Dendritic cell treated with granulocyte-macrophage colony-stimulating factor and Interleukin-4, amounts not matched to agents 40 ng/mL and 50 ng/mL, for 4 days (primary cell): ENCODE data around the gene WDTC1.

Experiments used
- H3K27ac Mint-ChIP-seq: one replicate; pipeline ENCODE4 v1.8.0; 2022; ENCODE audit warnings: mild to moderate bottlenecking, mixed read lengths
- H3K27me3 Mint-ChIP-seq: one replicate; pipeline ENCODE4 v1.8.0; 2022; ENCODE audit warnings: mild to moderate bottlenecking, mixed read lengths
- H3K36me3 Mint-ChIP-seq: one replicate; pipeline ENCODE4 v1.8.0; 2022; ENCODE audit warnings: low read depth, mixed read lengths
- H3K4me1 Mint-ChIP-seq: one replicate; pipeline ENCODE4 v1.8.0; 2022; ENCODE audit warnings: low read depth, mixed read lengths
- H3K4me3 Mint-ChIP-seq: one replicate; pipeline ENCODE4 v1.8.0; 2022; ENCODE audit warnings: mild to moderate bottlenecking, moderate library complexity, mixed read lengths
- H3K9me3 Mint-ChIP-seq: one replicate; pipeline ENCODE4 v1.8.0; 2022; ENCODE audit warnings: mixed read lengths
- intact Hi-C: fragments of 100-400 bp; cut with micrococcal nuclease; formaldehyde crosslinking; loops from one replicate; pipeline ENCODE4 v1.15.0; 2022

The WDTC1 gene

DNA sequence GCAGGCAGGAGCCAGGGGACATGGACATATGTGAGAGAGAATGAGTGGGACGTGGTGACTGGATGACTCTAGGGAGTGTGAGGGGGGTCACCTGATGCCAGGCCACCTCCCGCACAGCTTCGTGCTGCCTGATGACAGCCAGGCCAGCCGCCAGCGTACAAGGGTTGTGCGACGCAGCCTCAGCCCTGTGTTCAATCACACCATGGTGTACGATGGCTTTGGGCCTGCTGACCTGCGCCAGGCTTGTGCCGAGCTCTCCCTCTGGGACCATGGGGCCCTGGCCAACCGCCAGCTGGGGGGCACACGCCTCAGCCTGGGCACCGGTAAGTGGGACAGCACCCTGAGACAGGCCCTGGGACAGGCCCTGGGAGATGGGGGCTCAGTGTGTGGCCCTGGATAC, 118.7 kb downstream of the WDTC1 start:
- H3K9me3 Mint-ChIP-seq, result no peaks in the 10 kb centered on the region
- H3K4me1 Mint-ChIP-seq, result peaks cover 15% of the 10 kb centered on the region
- H3K27me3 Mint-ChIP-seq, result peaks cover 10% of the 10 kb centered on the region
- intact Hi-C loops, result no loop called here
- H3K36me3 Mint-ChIP-seq, result peaks cover 69% of the 10 kb centered on the region
- no peak overlapping the region for H3K27ac Mint-ChIP-seq
- H3K4me3 Mint-ChIP-seq, result no peak overlapping the region

DNA sequence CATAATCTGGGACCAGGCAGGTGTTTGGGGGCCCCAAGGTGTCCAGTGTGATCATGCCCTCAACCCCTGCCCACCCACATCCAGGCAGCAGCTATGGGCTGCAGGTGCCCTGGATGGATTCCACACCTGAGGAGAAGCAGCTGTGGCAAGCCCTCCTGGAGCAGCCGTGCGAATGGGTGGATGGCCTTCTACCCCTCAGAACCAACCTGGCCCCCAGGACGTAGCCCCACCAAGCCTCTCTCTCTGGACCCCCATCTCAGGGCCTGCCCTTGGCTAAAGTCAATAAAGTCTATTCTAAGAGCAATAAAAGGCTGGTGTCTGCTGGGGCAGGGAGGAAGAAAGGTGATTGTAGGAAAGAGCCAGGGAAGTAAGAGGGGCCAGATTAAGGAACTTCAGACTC, 119.2 kb downstream of the WDTC1 start:
- no peaks in the 10 kb centered on the region for H3K9me3 Mint-ChIP-seq
- no peak overlapping the region for H3K4me3 Mint-ChIP-seq
- intact Hi-C loops, result no loop called here
- H3K27me3 Mint-ChIP-seq, result peaks cover 13% of the 10 kb centered on the region
- H3K36me3 Mint-ChIP-seq, result peaks cover 73% of the 10 kb centered on the region
- no peak overlapping the region for H3K27ac Mint-ChIP-seq
- peaks cover 16% of the 10 kb centered on the region for H3K4me1 Mint-ChIP-seq

DNA sequence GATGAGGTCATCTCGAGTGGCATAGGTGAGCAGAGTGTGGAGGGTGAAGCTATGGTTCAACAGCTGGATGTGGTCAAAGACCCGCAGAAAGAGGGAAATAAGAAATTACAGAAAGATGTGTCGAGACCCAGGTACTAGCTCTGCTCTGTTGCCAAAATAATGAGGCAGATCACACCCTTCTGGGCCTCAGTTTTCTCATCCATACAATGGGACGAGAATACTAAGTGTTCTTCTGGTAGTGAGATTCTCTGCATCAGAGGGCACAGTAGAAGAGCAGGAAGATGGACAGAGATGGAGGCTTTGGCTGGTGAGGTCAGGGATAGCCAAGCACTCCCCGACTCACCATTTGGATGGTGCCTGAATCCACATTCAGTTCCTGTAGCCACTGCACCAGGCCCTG, 121.3 kb downstream of the WDTC1 start:
- peaks cover 30% of the 10 kb centered on the region for H3K27me3 Mint-ChIP-seq
- H3K27ac Mint-ChIP-seq, result no peak overlapping the region
- intact Hi-C loops, result loop anchor here (2.0 kb wide), 1 partner anchor 55 kb away; no protein-coding TSS in a partner anchor
- H3K4me3 Mint-ChIP-seq, result no peak overlapping the region
- H3K9me3 Mint-ChIP-seq, result no peaks in the 10 kb centered on the region
- H3K36me3 Mint-ChIP-seq, result peaks cover 85% of the 10 kb centered on the region
- H3K4me1 Mint-ChIP-seq, result peaks cover 29% of the 10 kb centered on the region

- H3K27me3 Mint-ChIP-seq, result peaks cover 35% of the 10 kb centered on the region
- H3K4me3 Mint-ChIP-seq, result no peak overlapping the region
- peaks cover 35% of the 10 kb centered on the region for H3K4me1 Mint-ChIP-seq
- intact Hi-C loops, result loop anchor here (2.0 kb wide), 1 partner anchor 55 kb away; no protein-coding TSS in a partner anchor
- H3K27ac Mint-ChIP-seq, result no peak overlapping the region
- peaks cover 85% of the 10 kb centered on the region for H3K36me3 Mint-ChIP-seq
- no peaks in the 10 kb centered on the region for H3K9me3 Mint-ChIP-seq
Observed at GRCh38 chr1:27356277-27356618, 121.8 kb downstream of the WDTC1 start.

DNA sequence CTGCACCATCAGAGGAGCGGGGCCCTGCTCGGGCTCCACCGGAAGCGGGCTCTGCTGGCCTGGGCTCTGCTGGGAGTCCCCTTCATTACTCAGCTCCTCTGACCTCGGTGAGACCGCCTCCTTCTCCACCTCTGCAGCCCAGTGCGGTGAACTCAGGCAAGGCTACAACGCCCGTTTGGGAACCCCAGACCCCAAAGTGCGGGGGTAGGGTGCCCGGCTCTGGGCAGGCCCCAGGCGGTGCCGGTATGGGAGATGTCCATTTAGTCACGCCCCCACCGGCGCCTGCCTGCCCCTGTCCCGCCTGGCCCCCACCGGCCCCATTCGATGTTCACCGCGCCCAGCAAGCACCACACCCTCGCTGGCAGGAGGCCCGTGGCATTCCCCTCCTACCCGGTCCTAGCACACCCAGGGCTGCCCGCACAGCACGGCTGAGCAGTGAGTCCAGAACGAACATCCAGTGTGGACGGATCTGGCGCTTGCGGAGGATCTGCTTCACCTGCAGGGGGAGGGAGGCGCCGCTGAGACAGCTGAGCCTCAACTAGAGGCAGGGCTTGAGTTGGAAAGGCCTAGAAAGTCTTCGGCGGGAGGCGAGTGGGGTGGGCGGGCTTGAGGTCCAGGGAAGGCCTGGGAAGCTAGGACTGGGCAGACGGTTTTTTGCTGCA, 122.3 kb downstream of the WDTC1 start:
- H3K36me3 Mint-ChIP-seq, result peaks cover 87% of the 10 kb centered on the region
- no peak overlapping the region for H3K4me3 Mint-ChIP-seq
- H3K27ac Mint-ChIP-seq, result no peak overlapping the region
- no peaks in the 10 kb centered on the region for H3K9me3 Mint-ChIP-seq
- H3K27me3 Mint-ChIP-seq, result peaks cover 36% of the 10 kb centered on the region
- intact Hi-C loops, result loop anchor here (1.0 to 2.0 kb wide), 4 partner anchors 9 to 56 kb away; partner anchors contain the start of gene GPR3
- peaks cover 35% of the 10 kb centered on the region for H3K4me1 Mint-ChIP-seq

DNA sequence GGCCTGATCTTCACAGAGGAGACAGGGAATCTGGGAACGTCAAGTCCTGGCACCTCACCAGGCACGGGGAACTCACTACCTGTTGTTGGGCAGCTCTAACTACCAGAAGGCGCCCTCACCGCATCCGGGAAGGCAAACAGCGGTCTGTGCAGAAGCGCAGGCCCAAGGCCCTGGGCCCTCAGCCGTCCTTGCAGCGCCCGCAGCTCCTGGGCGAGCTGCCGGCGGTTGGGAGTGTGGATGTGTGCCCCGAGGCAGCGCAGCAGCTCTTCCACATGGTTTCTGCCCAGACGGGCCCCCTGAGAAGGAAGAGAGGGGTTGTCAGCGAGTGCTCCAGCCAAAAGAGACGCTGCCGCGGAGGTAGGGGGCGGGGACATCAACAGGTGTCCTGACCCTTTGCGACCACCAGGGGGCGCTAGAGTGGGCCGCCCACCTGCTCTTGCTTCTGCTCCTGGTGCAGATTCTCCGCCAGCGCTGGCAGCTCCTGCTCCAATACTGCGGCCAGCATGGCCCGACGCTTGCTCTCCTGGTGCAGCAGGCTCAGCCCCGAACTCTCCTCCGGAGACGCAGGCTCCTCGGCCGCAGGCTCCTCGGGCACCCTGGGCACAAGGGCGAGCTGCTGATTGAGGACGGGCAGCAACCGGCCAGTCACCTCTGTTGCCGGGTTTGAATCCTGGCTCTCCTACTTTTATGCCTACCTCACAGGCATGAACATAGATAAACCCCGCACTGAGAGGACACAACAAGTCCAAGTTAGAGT, 123.0 kb downstream of the WDTC1 start:
- Mint-ChIP-seq H3K4me1 (peaks cover 35% of the 10 kb centered on the region), H3K27ac (no peak overlapping the region), H3K9me3 (no peaks in the 10 kb centered on the region), H3K36me3 (peaks cover 94% of the 10 kb centered on the region), H3K4me3 (no peak overlapping the region), H3K27me3 (peaks cover 38% of the 10 kb centered on the region)
- intact Hi-C loops, result loop anchor here (1.0 to 2.0 kb wide), 4 partner anchors 8 to 57 kb away; partner anchors contain the start of gene GPR3
